LoVo (cell line): ENCODE measurements around the gene SPTLC3.

Source experiments
- DNase-seq: peaks from one replicate; pipeline ENCODE4 v3.0.0-alpha.2; 2016; ENCODE audit warnings: low spot score

SPTLC3 gene

DNA sequence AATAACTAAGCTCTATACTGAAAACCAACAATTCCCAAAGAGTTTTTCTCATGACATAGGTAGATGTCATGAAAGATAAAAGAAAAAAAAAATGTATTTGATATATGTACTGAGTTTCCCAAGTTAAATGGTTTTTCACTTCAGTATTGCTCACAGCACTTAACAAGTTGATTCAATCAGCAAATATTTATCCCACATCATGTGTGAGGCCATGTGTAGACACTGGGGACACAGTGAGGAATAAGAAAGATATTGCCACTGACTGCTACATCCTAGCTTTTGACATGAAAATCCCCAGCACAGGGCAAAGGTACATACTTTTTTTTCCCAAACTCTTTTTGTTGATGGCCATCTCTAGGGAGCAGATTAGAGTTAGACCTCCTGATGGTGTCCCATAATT, 25.3 kb downstream of the SPTLC3 start:
- DNase-seq = no peak

- no peak for DNase-seq
Observed at GRCh38 chr20:13034936-13035335, 26.2 kb downstream of the SPTLC3 start.

GRCh38 chr20:13035399-13036152, 26.8 kb downstream of the SPTLC3 start:
- DNase-seq = no peak

- DNase-seq = no peak
Observed at GRCh38 chr20:13037727-13038126, 29.0 kb downstream of the SPTLC3 start.

DNA sequence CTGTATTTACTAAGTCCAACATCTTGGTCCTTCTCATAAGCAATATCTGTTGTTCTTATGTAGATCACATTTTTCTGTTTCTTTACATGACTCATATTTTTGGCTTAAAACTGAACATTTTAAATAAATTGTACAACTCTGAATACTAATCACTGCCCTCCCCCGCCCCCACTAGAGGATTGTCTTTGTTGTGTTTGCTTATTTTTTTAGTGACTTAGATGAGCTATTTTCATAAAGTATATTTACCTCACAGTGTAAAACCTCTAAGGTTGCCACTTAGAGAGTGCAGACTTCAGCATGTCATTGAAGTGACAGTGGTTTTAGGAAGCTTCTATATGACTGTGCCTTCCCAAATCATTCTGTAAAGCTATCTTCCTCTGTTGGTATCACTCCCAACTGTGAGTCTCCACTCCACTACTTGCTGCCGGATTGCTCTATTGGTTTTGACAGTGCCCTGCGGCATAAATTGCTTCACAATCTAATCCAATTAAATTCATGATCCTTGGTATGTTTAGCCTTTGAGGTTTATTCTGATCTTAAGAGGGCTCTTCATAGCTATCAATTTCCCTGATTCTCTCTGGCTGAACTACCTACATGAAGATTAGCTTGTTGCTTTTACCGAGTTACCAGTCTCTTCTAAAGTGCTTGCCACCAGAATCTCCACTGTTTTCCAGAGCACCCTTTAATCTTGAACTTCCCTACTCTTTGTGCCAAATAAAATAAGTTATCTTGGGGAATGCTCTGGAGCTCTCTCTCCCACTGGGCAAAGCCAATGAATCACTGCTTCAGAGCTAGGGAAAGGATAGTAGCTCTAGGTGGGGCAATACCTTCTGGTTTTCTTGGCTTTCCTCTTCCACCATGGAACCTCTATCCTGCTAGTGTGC, 33.0 kb downstream of the SPTLC3 start:
- no peak for DNase-seq

DNA sequence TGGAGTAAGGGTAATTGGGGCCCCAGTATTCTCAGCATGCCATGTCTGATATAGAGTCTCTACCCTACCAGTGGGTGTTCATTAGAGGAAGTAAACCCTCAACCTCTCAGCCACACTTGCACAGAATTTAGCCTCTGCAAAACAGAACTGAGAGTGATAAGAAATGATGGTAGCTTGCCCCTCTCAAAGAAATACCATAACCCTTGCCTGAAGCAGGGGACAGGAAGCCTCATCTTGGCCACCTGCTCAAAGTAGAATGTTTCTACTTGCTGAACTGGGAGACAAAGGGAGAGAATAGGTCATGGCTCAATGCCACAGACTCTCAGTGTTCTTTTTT, 33.7 kb downstream of the SPTLC3 start:
- DNase-seq = no peak

DNA sequence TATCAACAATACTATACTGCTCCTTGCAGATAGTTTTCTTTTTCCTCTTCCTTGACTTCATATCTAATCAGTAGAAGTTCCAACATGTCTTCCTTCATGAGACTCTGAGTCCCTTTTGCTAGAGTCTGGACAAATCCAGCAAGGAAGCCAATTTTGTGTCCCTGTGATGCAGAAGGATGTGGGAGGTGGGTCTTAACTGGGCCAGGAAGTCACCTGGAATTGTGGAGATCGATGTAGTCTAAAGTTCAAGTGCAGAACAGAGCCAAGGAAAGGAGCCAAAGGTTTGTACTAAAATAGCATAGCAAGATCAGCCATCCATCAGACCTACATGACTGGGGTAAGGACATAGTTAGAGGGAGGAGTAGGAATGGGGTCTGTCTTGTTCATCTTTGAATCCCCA, 37.6 kb downstream of the SPTLC3 start:
- DNase-seq = no peak

DNA sequence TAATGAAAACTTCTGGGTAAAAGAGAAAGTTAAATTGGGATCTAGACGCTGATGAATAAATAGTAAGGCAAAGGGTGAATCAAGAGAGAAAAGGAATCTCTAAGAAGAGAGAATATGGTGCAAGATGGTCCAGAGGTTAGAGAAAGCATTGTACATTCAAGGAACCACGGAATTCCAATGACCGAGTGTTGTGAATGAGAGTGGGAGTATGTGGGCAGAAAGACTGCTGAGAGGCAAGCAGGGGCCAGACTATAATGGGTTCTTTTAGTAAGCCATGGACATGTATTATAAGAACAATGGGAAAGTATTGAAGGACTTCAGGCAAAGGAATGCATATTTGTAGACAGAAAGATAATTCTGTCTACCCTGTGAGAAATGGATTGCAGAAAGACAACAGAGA, 45.2 kb downstream of the SPTLC3 start:
- no peak for DNase-seq

- DNase-seq = no peak
Observed at GRCh38 chr20:13058666-13059389, 50.1 kb downstream of the SPTLC3 start.

DNA sequence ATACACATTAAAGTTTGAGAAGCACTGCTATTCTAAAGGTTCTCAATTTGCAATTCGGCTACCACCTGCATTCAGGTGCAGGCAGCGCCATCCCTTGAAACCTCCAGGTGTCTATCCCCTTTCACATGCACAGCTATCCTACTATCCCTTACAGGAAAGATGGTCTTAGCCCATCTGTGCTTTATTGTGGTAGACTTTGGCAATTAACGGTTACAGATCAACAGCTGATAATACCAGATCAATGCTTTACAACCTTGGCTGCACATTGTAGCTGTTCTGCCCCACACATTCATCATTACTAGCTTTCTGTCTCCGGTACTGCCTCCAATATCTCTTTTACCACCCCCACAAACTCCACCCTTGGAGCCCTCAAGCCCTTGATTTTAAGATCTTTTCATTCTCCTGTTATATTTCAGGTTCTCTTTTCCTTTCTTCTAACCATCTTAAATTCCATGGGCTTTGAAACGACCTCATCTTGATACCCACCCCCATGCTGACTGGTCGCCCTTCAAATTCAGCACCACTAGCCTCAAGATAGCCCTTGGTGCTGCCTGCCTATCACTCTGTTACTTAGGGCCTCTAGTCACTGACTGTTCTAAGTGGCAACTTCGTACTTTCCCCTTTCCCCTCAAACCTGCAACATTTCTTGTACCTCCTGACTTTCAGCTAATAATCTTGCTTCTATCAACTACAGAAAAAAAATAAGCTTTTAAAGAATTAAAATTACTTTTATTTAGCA, 50.8 kb downstream of the SPTLC3 start:
- no peak for DNase-seq

GRCh38 chr20:13060327-13060726, 51.6 kb downstream of the SPTLC3 start:
- no peak for DNase-seq

GRCh38 chr20:13061381-13061780, 52.6 kb downstream of the SPTLC3 start:
- no peak for DNase-seq

DNA sequence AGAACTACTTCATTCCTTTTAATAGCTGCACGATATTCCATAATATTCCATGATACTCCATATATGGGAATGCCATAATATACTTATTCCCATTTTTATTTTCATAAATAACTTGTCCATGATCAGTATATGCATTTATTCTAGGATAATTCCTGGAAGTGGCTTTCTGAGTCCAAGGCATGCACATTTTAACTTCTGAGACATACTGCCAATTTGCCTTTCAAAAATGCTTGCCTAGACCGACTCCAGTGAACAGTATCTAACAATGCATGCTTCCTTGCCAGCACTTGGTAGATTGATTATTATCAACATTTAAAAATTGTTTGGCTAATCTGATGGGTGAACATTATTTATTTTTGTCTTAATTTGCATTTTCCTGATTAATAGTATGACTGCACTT, 54.0 kb downstream of the SPTLC3 start:
- no peak for DNase-seq

DNA sequence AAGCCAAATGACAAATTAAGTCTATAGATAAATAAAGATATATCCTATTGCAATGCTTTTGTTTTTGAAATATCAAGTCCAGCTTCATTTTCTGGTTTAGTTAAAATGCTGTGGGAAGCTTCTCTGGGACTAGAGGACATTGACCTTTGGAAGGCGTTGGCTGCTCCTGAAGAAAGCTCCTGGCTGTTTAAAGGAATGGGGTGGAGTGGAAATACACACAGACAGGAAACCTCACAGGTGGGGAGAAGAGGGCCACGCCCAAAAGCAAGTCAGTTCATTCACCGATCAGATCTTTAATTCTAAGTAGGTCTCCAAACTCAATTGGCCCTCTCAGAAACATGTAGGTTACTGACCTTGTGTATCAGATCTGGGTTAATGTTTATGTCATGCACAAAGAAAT, 59.6 kb downstream of the SPTLC3 start:
- DNase-seq = peak; percentile 77

DNA sequence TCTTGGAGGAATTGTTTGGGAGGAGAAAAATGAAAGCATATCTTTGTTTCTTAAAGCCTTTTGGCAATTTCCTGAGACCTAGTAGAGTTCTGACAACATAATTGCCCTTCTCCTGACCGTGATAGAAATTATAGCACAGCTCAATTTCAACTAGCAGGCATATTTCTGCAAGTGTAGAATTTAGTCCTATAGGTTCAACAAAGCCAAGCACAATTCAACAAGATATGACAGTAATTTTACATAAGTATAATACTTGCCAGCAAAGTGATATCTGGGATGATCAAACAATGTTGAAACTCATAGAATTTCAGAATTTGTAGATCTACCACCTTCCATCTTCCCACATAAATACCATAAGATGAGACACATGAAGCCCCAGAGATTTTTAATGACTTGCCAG, 73.1 kb downstream of the SPTLC3 start:
- DNase-seq = no peak

DNA sequence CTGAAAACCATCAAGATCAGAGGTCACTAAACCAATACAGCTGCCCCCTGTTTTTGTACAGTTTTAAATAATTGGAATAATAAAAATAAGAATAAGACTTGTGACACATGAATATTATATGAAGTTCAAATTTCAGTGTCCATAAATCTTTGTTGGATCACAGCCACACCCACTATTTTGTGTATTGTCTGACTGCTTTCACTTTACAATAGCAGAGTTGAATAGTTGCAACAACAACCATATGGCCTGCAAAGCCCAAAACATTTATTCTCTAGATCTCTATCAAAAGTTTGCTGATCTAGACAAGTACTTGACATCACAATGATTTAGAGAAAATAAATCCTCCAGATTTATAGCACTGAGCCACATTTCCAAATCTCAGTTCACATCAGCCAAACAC, 73.6 kb downstream of the SPTLC3 start:
- DNase-seq = no peak

GRCh38 chr20:13085275-13085674, 76.5 kb downstream of the SPTLC3 start:
- DNase-seq = no peak

DNA sequence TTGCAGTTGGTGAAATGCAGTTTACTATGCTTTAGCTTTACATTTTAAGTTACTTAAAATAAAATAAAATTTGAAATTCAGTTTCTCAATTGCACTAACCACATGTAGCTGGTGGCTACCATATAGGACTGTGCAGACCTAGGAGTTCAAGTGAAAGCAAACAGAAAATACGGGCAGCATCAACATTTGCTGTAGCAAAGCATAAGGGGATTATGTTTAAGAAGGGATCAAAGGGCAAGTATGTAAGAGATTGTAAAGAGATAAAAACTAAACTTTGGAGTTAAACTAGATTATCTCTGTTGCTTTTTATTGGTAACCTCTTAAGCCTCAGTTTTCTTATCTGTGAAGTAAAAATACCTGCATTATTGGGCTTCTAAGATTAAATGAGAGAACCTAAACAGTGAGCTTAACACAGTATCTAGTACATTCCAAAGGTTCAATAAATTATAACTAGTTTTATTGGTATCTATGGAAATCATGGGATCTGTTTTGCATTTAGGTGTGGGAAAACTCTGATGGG, 81.2 kb downstream of the SPTLC3 start:
- DNase-seq = peak; percentile 54

DNA sequence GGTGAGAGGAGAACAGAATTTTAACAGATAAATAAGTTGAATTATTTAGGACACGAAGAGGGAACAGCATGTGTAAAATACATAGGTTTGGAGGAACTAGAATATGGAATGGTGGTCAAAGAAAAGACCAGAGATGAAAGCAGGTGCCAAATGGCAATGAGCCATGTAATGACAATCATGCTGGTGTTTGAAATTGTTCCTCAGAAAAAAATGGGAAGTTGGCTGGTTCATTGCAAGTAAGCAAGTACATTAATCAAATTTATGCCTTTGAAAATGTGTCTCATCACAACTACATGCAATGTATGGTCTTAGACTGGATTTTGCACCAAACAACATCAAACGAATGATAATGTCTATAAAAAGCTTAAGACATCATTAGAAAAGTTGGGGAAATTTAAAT, 83.3 kb downstream of the SPTLC3 start:
- no peak for DNase-seq

DNA sequence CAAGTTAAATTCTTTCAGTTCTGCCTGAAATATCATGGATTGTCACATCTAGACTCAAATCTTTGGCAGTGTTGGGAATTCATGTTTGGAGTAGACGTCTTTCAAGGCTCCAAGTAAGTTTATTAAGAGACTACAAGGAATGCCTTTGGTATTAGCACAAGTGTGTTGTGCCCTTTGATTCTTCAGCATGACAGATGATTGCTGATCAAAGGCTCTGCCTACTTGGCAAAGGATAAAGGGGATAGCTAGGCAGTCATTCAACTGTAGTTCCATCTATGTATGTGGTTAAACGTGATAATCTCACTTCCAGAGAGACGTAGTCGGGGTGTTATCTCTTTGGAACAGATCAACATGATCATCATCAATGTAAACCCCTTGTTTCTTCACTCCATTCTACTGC, 86.2 kb downstream of the SPTLC3 start:
- DNase-seq = no peak

GRCh38 chr20:13098720-13099355, 90.1 kb downstream of the SPTLC3 start:
- DNase-seq = no peak
